HG03520 (cell line): ENCODE measurements around the gene RERE.
"Not testable (repeated sequence)": the region's sequence is repeated elsewhere in the genome, so short reads cannot be mapped to it uniquely, and the experiment has no call there.

Source experiments
- ATAC-seq: cut with Tn5 transposase; IDR thresholded peaks from one replicate; pipeline ENCODE4 v1.9.1; 2021; ENCODE audit warnings: mild to moderate bottlenecking, moderate library complexity; ENCODE audit not compliant: unreplicated experiment

RERE gene

DNA sequence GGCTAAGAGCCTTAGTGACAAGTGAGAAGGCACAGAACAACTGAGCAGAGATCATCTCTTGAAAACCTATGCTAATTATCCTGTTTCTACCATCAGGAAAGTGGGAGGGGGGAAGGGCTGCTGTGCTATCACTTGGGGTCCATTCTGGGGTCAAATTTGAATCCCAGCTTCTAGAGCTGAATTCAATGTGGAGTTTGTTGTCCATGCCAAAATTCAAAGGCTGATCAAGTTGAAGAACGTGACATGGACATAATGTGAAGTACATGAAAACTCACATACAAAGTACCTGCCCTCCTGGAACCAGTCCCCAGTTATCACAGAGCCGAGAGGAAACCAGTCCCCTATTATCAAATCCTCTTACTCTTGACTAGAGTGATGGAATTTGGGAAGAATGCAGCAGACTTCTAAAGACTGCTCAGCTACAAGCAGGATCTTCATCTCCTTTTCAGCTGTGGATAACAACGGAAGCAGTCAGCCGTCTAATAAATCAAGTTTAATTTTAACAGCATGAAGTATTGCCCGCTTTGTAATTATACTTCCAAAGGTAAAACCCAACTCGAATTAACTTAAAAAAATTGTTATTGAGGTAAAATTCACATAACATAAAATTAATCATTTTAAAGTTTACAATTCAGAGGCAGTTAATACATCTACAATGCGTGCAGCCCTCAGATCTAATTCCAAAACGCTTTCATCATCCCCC is 421.2 kb downstream of the RERE start:
- ATAC-seq = no peak

GRCh38 chr1:8395433-8395866 is 422.0 kb downstream of the RERE start:
- no peak for ATAC-seq

GRCh38 chr1:8394456-8395321 is 422.8 kb downstream of the RERE start:
- ATAC-seq = no peak

- no peak for ATAC-seq
Measured at GRCh38 chr1:8392522-8392921, 424.9 kb downstream of the RERE start.

DNA sequence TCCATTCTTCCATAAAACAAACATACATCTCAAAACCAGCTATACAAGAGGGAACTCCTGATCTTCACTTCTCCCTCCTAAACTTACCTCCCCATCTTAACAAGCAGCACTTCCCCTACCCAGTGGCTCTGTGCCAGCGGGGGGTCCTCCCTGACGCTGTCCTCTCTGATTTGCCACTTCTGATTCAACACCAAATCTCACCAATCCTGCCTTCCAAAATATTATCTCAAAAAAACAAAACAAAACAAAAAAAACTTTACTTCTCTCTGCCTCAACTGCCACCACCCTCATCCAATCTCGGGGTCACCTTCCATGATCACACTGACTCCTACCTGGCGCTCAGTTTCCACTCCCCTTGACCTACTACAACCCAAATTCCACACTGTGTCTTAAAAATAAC is 426.7 kb downstream of the RERE start:
- no peak for ATAC-seq

DNA sequence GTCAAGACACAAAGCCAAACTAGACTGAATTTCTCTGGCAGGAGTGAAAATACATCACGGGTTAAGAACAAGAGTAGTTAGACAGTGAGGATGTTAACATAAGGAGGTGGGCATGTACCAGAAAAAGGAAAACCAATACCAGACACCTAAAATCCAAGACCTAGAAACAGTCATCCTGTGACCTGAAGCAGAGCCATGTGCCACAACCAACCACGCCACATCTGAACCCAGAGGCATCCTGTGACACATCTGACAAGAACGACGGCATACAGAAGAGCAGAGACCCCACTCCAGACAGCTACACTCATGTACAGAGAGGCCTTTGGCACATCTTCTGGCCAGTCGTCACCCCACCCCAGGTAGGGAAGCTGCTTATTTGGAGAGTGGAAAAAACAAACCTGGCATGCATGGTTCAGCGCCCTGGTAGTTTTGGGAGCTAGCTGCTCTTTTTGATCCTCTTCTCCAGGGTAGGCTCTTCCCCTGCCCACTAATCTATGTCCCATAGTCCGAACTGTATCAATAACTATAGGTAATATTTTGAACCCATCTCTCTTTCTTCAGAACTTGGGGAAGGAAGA is 427.4 kb downstream of the RERE start:
- ATAC-seq = no peak

- ATAC-seq = no peak
Measured at GRCh38 chr1:8388732-8389562, 428.5 kb downstream of the RERE start.

GRCh38 chr1:8386247-8386646 is 431.2 kb downstream of the RERE start:
- no peak for ATAC-seq

- ATAC-seq = no peak
Measured at GRCh38 chr1:8384577-8384976, 432.9 kb downstream of the RERE start.

DNA sequence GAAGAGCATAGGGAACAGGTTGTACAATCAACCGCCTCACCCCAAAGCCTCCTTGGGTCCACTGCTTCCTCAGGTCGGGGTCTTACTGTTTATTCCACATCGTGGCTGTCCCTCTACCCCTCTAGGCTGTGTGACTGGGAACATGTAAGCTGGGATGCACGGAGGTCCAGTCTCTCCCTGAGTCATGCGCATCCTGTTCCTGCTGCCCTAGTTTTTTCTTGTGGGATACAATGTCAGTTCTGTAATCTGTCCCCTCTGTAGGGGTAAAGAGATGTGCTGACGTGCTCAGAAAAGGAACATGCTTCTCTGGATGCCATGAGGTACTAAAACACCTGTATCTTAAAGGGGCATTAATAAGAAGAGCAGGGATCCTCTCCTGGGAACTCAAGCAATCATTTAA is 433.4 kb downstream of the RERE start:
- no peak for ATAC-seq

GRCh38 chr1:8382608-8383505 is 434.6 kb downstream of the RERE start:
- ATAC-seq = no peak

DNA sequence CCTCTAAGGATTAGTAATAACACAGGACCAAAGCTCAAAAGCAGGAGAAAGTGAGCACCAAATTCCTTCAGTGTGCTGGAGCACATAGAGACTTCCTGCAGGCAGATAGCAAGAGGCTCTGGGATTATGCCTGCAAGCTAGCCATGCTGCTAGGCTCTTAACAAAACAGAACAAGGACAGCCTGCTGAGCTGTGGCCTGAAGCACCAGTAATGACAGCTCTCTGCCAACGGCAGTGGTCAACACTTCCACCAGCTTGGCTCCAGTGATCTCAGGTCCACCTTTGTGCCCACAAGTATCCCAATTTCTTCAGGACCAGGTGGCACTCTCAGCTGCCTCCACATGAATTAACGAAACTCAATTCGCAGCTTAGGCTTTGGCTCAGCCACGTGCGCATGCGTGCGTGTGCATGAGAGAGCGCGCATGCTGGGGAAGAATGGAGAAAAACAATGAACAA is 435.4 kb downstream of the RERE start:
- ATAC-seq = no peak

GRCh38 chr1:8381618-8382017 is 435.8 kb downstream of the RERE start:
- no peak for ATAC-seq

GRCh38 chr1:8380310-8380709 is 437.1 kb downstream of the RERE start:
- ATAC-seq = not testable (repeated sequence)

GRCh38 chr1:8379513-8380186 is 437.8 kb downstream of the RERE start:
- no peak for ATAC-seq

DNA sequence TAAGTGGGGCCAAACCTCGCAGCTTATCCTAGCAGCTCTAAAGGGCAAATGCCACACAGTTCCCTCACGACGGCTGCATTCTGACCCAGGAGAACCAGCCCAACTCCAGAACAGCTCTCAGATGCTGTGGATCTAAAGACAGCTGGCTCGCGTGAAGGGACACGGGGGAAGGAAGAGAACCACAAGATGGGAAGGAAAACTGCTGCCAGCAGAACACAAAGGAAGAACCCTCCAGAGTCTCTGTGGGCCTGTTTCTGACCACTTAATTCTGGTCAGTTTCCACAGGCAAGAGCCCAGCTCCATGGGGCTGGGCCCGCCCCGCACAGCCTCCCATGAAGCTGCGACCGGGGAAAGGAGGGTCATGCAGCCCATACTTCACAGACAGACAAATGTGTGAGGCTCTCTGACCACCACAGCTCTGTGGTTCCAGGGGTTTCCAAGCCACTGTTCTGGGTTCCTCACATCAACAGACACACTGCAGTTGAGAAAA is 438.4 kb downstream of the RERE start:
- no peak for ATAC-seq

DNA sequence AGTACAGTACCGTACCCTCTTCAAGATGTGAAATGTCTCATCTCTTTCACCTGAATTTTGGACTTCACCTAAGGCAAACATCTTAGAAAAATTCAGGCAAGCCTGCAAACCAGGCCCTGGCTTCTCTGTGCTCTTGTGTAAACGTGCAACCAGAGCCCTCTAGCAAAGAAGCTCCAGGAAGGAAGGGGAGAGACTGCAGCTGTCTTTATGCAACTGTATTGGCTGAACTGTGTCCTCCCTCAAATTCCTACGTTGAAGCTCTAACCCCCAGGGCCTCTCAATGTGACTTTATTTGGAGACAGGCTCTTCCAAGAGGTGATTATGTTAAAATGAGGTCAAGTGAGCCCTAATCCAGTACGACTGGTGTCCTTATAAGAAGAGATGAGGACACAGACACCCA is 439.3 kb downstream of the RERE start:
- ATAC-seq = no peak

- ATAC-seq = no peak
Measured at GRCh38 chr1:8377271-8377981, 440.0 kb downstream of the RERE start.
